ENCODE results near the gene LKAAEAR1.
"Not testable (repeated sequence)": the region's sequence is repeated elsewhere in the genome, so short reads cannot be mapped to it uniquely, and the experiment has no call there.

The LKAAEAR1 gene
- total RNA-seq, result 0 to 0.33 (median 0.11) reads per million in 17 experiments

GRCh38 chr20:64083804-64084684, at the start of gene LKAAEAR1:
Gene LKAAEAR1, minus strand, starts transcription at chr20:64084398. Its CDS starts 179 bp downstream, at chr20:64084219.
- DNase-seq, result peak in 1 of 4 experiments; percentile 38

GRCh38 chr20:64131406-64131805, 47.2 kb upstream of the LKAAEAR1 start:
- peak in 2 of 4 experiments; percentile 15 to 29 for DNase-seq

- DNase-seq, result no peak
Observed at GRCh38 chr20:64130876-64131275, 46.7 kb upstream of the LKAAEAR1 start.

GRCh38 chr20:64130271-64130670, 46.1 kb upstream of the LKAAEAR1 start:
- DNase-seq, result no peak

- DNase-seq, result no peak
Observed at GRCh38 chr20:64129146-64129782, 45.1 kb upstream of the LKAAEAR1 start.

- DNase-seq, result not testable (repeated sequence)
Observed at GRCh38 chr20:64123517-64123916, 39.3 kb upstream of the LKAAEAR1 start.

GRCh38 chr20:64122927-64123326, 38.7 kb upstream of the LKAAEAR1 start:
- not testable (repeated sequence) for DNase-seq

- DNase-seq, result no peak
Observed at GRCh38 chr20:64121586-64121985, 37.4 kb upstream of the LKAAEAR1 start.

- no peak for DNase-seq
Observed at GRCh38 chr20:64119681-64120341, 35.6 kb upstream of the LKAAEAR1 start.

GRCh38 chr20:64119301-64119680, 35.1 kb upstream of the LKAAEAR1 start:
- DNase-seq, result no peak

GRCh38 chr20:64117432-64117777, 33.2 kb upstream of the LKAAEAR1 start:
- not testable (repeated sequence) for DNase-seq

- no peak for DNase-seq
Observed at GRCh38 chr20:64116541-64117431, 32.6 kb upstream of the LKAAEAR1 start.

GRCh38 chr20:64116016-64116415, 31.8 kb upstream of the LKAAEAR1 start:
- DNase-seq, result no peak

- DNase-seq, result no peak
Observed at GRCh38 chr20:64115171-64115911, 31.1 kb upstream of the LKAAEAR1 start.

- DNase-seq, result no peak
Observed at GRCh38 chr20:64114356-64114971, 30.3 kb upstream of the LKAAEAR1 start.

GRCh38 chr20:64113796-64114355, 29.7 kb upstream of the LKAAEAR1 start:
- DNase-seq, result no peak

- no peak for DNase-seq
Observed at GRCh38 chr20:64113444-64113775, 29.2 kb upstream of the LKAAEAR1 start.

GRCh38 chr20:64112691-64113443, 28.7 kb upstream of the LKAAEAR1 start:
- no peak for DNase-seq

GRCh38 chr20:64111841-64112641, 27.8 kb upstream of the LKAAEAR1 start:
- DNase-seq, result peak; percentile 38 to 72 (median 55)
